ENCODE data around the gene MAP3K3. TPM values are rescaled to one million over a fixed set of nuclear protein-coding genes. Genes with fewer than 3 reads are reported as not detected.

Gene MAP3K3
- total and polyA plus RNA-seq, 9 of the 15 experiments (the other 6 are each of a cell fraction or from before 2014, with no cell fraction given), result 0.69 to 16.5 (median 12.1) TPM

- TF ChIP-seq AFF1 (IDR thresholded peaks at IDR 0.05; ENCODE audit: low read depth in 1 of 2, partially characterized antibody in 2 of 2) (no peak), HDGF (IDR thresholded peaks at IDR 0.05) (no peak; the same call in 1 of the 2 replicates), CTBP1 (IDR thresholded peaks at IDR 0.05; ENCODE audit: borderline replicate concordance) (peak; percentile 74), ZNF644 (tag; IDR thresholded peaks at IDR 0.05; ENCODE audit: low read depth) (peak; percentile 45; the same call in 1 of the 2 replicates), PTBP1 (IDR thresholded peaks at IDR 0.05; ENCODE audit: low read depth, low read length) (0 out of 2 replicates have a peak, but pooled peaks have one; percentile 66), RAD21 (CRISPR knock-in tag; conservative IDR thresholded peaks at IDR 0.05 in 1 of 2, IDR thresholded peaks at IDR 0.05 in 1 of 2) (peak in 1 of 2 experiments; percentile 15; a peak in 2 of 4 replicates), TCFL5 (CRISPR knock-in tag; conservative IDR thresholded peaks at IDR 0.05) (no peak), ARNT (IDR thresholded peaks at IDR 0.05) (no peak), GABPA (tag; conservative IDR thresholded peaks at IDR 0.05; ENCODE audit: low read depth) (peak; percentile 90), TRIM24 (IDR thresholded peaks at IDR 0.05) (peak in 1 of 2 experiments; percentile 27; a peak in 1 of 4 replicates), NR2C2 (CRISPR knock-in tag; IDR thresholded peaks at IDR 0.05) (no peak), NR2C2 (tag; IDR thresholded peaks at IDR 0.05) (peak; percentile 41; the same call in 1 of the 2 replicates), TAF9B (IDR thresholded peaks at IDR 0.05; ENCODE audit: partially characterized antibody) (peak; percentile 22), ATF1 (CRISPR knock-in tag; IDR thresholded peaks at IDR 0.05) (no peak), ATF1 (tag; IDR thresholded peaks at IDR 0.05) (peak; percentile 45; the same call in 1 of the 2 replicates), PHF20 (IDR thresholded peaks at IDR 0.05; ENCODE audit: partially characterized antibody) (peak; percentile 49), CEBPZ (IDR thresholded peaks at IDR 0.05; ENCODE audit: borderline replicate concordance, low read depth, low read length) (no peak), ZNF449 (CRISPR knock-in tag; IDR thresholded peaks at IDR 0.05) (no peak), BRD9 (IDR thresholded peaks at IDR 0.05; ENCODE audit: low read depth, partially characterized antibody) (no peak), ZEB2 (IDR thresholded peaks at IDR 0.05) (peak; percentile 61; the same call in 1 of the 2 replicates)
Observed at GRCh38 chr17:63741408-63742173, 119.4 kb downstream of the MAP3K3 start, which contains the start of gene STRADA (continued).
